Hematopoietic multipotent progenitor cell (in vitro differentiated cells): Measurements from ENCODE around the gene EEFSEC. TPM values are rescaled to one million over a fixed set of nuclear protein-coding genes. Genes with fewer than 3 reads are reported as not detected.

ENCODE experiments used
- DNase-seq, 3 donors: peaks; one replicate each; pipeline ENCODE4 v3.0.0-alpha.2; 2011 to 2015; ENCODE audit warnings: low read depth in 2 of 3, low spot score in 2 of 3
- total RNA-seq: library from RNA; depleted of rRNA; stranded (reverse); fragments of >200 nt; gene quantifications from one replicate; pipeline ENCODE4 v1.2.3, GENCODE V29; 2012

EEFSEC gene
- total RNA-seq, 1 donor = 27.5 TPM

GRCh38 chr3:128360705-128361271 lies 207.5 kb downstream of the EEFSEC start:
- DNase-seq = no peak

DNA sequence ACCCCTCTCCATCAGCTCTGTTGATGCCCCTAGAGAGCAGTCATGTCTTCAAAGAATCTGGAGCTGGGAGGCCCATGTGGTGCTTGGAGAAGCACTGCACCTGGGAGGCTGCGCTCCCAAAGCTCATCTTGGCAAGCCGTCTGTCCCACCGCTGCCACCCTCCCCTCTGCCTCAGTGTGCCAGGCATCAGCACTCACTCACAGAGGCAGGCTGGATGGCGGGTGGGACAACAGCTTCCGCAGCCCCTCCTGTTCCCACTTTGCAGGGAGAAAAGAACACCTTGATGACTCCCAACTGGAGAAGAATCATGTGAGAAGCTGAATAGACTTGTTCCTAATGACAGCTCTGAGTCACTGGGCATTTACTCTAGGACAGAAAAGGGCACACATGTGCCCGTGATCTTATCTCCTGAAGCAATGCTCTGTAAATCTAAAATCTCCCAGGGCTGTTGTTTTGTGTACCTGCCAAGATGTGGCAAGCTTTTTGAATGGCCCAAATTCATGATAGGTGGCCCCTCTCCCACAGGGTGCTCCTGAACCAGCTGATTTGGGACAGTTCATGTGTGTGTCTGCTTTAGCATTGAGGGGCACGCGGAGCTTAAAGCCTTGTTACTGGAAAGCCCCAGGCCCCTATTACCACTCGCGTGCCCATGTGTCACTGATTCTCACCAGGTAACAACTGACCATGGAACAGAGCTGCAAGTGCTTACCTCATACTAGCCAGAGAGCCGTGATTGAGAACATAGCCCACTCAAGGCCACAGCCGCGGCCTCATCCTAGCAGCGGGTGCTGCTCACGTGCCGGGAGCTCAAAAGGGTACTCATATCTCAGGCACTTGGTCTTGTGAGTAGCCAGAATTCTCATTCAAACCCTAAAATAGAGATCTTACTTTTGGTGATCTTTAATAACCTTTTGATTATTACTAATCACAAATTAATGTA lies 209.0 kb downstream of the EEFSEC start:
- no peak for DNase-seq

GRCh38 chr3:128364291-128364690 lies 211.0 kb downstream of the EEFSEC start:
- no peak for DNase-seq

- DNase-seq = no peak
Measured at GRCh38 chr3:128364808-128365360, 211.6 kb downstream of the EEFSEC start.

DNA sequence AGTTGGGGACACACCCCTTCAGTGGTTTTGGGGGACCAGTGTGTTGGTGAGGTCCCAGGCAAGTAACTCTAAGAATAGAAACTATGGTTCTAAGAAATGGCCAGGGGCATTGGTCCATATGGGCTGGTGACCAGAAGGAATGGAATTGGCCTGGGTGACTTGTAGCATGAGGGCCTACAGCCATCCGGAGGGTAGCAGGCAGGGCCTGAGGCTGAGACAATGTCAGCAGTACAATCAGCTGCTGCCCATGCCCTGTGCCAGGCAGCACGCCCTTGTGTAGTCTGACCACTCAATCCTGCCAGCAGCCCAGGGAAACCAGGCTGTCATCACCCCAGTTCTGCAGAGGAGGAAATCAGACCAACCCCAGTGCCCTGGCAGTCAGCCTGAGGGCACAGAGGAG lies 212.9 kb downstream of the EEFSEC start:
- no peak for DNase-seq

- DNase-seq = no peak
Measured at GRCh38 chr3:128366652-128367051, 213.4 kb downstream of the EEFSEC start.

DNA sequence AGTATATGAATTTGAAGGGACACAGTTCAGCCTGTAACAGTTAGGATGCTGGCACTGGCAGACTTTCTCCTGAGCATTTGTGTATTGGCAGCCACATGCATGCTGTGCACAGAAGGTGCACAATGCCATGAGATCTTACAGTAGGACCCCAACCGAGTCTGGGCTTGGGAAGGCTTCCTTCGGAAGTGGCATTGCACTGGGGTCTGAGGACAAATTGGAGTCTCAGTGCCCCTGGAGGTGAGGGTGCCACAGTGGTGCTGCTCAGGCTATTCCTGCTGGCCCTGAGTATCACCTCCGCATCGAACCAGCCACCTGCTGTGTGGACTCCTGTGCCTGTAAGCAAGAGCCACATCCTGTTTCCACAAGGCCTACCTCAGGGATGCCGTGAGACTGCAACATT lies 213.9 kb downstream of the EEFSEC start:
- DNase-seq = no peak

GRCh38 chr3:128367761-128368160 lies 214.5 kb downstream of the EEFSEC start:
- no peak for DNase-seq

DNA sequence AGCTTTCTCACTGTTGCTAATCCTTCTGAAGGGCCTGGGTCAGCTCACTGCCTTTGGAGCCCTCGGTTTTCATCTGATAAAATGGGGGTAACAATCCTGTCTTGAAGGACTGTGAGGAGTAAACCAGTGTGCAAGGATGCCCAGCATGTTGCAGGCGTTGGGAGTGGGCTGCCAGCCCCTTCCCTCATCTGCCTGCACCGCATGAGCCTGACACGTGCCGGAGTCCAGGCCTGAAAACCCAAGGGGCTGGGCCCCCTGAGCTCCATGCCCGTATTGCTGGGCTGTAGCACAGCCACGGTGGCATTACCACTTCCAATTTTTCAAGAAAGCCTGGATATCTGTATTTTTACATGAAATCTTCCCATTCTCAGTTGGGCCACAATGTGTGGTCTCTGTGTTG lies 215.3 kb downstream of the EEFSEC start:
- no peak for DNase-seq

DNA sequence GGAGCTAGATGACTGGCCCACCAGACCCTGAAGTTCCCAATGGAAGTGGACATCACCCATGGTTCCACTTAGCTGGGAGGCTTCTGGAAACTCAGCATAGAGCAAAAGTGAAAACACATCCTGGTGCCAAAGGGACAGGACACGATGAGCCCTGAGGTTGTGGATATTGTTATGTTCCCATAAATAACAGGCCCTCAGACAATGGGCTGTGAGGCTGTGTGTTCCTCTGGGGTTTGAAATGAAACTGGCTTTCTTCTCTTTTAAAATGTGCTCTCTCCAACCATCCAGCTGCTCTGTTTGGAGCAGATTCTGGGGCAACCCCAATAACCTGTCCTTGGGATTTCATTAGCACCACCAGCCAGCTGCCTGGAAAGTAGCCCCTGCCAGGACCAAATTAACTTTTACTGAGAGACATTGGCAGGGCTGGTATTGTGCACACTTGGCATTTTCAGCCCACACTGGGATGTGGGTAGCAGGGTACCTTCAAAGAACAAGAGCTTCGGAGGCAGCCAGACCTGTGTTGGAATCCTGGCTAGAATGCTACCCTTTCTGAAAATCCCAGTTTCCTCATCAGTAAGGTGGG lies 215.9 kb downstream of the EEFSEC start:
- DNase-seq = no peak

- no peak for DNase-seq
Measured at GRCh38 chr3:128369881-128370642, 216.8 kb downstream of the EEFSEC start.

DNA sequence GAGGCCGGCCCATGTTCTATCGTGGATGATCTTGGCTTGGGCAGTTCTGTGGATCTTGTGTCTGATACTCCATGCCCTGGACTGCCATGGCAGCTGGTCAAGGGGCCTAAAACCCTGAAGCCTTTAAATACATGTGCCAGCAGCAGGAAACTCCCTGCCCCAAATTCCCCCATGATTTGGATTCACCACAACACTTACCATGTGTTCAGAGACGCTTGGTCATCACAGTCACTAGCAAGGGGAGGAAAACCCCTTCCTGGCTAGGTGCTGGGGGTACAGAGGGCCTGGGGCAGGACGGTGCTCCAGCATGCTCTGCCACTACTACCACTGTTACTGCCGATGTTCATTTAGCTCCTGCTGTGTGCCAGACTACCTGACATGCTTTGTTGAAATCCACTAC lies 219.0 kb downstream of the EEFSEC start:
- DNase-seq = no peak

- no peak for DNase-seq
Measured at GRCh38 chr3:128372707-128373533, 219.6 kb downstream of the EEFSEC start.

DNA sequence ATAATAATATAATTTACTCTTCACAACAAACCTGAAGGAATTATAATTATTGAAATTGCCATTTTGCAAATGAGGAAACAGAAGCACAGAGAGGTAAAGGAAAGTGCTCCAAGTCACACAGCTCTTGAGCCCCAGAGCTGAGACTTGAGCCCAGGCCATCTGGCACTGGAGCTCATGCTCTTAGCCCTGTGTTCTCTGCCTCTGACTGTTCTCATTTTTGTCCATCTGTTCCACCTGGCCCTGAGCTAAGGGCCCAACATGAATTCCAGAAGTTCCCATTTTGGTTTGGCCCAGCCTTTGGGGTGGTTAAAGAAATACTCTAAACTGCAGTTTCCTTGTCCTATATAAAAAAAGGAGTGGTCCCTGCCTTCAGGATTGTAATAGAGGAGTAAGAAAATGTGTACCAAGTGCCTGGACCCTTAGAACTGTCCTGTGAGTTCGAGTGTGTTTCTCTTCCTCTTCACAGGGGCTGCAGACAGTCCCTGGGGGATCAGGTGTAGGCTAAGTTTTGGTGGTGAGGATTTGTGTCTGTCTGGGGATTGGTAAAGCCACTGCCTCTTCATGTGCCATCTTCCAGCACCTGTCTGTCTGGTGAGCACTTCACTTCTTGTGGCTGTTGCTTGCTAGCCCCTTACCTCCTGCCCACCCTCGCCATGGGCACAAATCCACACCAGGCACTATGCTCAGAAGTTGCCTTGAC lies 221.6 kb downstream of the EEFSEC start:
- no peak for DNase-seq

DNA sequence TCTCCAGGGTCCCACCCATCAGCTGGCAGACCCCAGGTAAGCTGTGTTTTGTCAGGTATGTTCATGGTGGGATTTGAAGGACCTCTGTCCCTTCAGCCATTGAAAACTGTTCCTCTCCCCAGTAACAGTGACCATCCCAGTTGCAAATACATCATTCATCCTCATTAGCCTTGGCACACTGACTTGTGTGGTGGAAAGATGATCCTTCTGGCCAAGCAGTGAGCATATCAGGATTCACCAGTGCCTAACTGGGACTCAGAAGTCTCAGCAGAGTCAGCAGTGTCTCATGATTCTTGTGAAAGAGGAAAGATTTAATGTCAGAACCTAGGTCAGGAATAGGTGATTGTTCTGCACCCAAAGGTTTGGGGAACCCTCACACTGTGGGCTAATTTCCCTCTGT lies 223.2 kb downstream of the EEFSEC start:
- no peak for DNase-seq

- DNase-seq = no peak
Measured at GRCh38 chr3:128378631-128379347, 225.5 kb downstream of the EEFSEC start.

DNA sequence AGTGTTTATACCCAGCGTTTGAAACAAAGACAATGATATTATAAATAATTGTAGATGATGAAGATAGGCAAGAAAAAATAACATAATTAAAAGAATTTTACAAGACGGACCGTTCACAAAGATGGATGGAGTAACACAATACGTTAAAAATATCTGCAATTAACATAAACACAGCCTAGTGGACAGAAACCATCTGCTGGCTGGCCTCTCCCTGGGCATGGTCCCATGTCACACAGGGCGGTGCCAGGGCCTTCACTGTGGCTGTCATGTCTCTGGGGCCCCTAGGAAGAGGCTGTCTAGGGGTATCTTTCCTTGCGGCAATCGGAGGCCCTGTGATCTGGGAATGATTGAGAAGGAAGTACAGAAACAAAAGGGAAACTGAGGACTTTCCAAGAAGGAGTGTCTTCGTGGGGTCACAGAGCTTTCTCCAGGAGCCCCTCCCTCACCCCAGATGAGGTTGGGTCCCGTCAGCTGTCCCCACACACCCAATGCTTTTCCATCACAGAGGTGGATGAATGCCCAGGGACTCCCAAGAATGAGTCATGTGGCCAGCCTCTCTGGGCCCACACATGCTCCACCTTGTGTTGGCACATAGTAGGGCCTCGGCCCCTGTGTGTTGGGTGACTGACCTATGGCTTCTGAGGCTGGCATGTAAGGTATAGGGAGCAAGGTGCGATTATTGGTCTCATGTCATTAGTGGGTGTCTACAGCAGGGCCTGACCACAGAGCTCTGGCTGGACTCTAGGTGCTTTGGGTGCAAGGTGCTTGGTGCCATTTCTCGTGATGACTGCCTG lies 226.3 kb downstream of the EEFSEC start:
- DNase-seq = no peak

DNA sequence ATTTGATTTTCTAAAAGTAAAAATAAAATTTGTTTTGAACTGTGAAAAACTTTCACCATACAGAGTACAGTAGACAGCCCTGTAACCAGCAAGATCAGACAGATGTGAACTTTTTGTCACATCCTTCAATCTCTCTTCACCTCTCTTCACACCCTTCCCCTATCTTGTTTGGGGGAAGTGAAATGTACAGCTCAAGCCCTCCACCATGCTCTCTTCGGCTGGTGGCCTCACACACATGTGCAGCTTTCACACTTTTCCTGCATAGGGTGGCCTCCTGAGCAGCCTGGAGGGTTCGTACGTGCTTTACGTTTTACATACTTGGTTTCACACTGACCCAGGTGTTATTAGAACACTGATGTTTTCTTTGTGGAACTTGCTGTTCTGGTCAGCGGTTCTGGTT lies 227.0 kb downstream of the EEFSEC start:
- DNase-seq = no peak
